GM18507 (cell line): ENCODE measurements around the gene ALK.

Source experiments
- DNase-seq: peaks from one replicate; pipeline ENCODE4 v3.0.0; 2011; ENCODE audit warnings: low read depth; ENCODE audit not compliant: insufficient read length; ENCODE audit errors: extremely low spot score
- FAIRE-seq: peaks from 2 replicates; lab custom pipeline; 2011; peaks lifted over from hg19 to GRCh38; lab: Jason Lieb, UNC

ALK gene

DNA sequence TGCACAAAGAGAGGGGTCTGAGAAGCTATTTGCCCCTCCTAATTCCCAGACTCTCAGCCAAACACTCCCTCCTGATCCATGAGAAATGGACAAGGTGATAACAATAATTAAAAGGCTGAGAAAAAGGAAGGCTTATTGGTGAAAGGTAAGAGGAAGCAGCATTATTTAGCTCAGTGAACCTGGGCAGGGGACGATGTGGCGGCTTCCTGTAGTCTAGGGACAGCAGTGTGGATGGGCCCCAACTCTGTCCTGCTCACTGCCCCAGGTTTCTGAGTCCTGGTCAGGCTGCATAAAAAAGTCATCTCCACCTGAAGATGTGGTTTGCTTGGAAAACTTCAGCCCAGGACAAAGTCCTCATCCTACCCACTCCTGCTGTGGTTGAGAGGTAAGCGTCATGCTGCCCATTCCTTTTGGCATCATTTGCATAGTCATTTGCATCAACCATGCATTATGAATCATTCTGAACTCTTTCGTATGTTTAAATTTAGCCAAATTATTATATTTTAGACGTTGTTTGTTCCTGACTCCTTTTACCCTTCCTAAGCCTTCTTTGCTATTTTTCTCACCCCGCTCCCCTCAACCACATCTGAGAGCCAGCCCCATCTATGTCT, 679.3 kb downstream of the ALK start:
- no peak for DNase-seq
- FAIRE-seq: no peak

DNA sequence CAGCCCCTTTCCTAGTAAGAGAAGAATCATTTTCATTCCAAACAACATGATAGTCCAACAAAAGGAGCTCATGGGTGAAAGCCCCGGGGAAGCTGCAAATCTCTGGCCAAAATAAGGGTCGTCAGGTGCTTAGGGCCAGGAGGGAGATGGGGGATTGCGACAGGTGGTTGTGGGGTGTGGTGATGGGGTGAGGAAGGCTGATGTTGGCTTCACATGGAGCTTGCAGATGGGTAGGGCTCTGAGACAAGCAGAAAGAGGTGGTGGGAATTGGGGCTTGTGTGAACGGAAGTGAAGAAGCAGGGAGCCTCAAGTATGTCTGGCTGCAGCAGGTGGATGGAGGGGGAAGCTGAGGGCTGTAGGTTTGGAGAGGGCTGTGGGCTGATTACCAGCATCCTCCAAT, 680.0 kb downstream of the ALK start:
- FAIRE-seq: no peak
- DNase-seq: no peak

DNA sequence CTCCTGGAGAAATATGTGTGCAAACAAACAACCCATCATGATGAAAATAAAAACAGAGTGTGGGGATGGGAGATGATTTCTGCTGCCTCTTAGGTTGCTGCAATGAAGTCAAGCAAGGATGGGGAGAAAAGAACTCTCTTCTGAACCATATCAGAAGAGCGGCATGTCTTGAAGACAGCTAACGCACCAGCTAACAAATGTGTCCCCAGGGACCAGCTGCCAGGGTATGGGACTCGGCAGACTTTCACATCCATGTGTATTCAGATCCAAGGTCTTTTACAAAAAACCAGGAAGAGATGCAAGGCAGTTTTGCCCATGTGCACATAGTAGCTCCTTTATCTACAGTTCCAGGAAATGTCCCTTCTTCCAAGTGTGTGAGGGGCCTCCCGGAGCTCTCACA, 680.8 kb downstream of the ALK start:
- FAIRE-seq (no peak), DNase-seq (no peak)

DNA sequence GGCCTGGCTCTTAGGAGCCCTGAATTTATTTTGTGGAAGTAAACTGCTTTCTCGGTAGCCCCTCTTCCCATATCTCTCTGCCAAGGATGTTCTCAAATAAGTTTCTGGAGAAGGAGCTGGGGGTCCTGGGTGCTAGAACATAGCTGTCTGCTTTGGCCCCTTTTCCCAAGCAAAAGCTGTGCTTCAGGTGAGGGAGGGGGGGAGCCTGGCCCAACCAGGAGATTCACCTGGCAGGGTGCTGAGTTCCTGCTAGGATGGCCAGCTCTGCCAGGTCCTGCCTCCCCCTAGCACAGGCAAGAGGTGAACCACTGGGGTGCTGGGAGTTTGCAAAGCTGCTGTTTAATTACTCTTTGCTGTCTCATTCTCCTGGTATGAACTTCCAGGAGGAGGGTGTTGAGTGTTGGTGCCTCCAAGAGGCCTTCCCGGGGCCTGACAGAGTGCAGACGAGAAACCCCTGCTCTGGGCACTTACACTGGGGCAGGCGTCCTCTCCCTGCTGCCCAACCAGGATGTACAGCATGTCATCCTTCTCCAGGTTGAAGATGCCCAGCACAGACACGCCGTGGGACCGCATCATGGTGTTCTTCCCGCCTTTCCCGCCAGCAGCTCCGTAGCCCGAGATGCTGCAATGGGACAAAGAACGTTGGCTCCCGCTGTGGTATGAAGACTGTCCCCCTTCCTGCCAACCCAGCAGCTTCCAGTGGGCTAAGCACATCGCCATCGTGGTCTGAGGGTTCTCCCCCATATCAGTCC, 682.0 kb downstream of the ALK start:
- FAIRE-seq (no peak), DNase-seq (no peak)

DNA sequence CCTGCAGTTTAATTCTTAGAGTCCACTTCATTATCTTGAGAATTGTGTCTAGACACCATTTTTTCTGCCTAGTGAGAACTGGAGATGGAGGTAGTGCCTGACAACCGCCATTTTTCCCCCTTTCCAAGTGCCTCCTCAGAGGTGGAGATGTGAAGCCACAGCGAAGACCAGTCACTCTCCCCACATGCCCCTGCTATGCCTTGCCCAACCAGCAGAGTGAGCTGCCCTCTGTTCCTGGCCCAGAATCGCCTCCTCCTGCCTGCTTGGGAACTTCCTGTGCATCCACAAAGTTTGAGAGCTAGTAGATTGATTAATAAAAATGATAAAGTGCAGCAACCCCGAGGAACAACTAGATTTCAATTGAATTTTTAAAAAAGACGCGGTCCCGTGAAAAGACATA, 682.9 kb downstream of the ALK start:
- DNase-seq: no peak
- FAIRE-seq: peak; percentile 9

DNA sequence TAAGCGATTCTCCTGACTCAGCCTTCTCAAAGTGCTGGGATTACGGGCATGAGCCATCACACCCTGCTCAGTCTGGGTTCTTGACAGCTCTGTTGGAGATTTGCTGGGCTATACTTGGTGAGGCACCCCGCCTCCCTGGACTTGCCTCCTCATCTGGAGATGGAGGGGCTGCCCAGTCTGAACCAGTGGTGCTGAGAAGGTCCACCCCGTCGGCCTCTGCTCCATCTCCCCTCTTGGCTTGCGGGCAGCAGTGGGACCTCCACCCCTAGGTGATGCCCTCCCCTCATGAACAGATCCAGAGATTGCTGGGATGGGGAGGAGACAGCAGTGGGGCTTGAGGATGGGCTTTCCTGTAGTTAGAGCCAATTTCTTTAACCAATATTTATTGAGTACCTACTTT, 685.3 kb downstream of the ALK start:
- FAIRE-seq (no peak), DNase-seq (no peak)

DNA sequence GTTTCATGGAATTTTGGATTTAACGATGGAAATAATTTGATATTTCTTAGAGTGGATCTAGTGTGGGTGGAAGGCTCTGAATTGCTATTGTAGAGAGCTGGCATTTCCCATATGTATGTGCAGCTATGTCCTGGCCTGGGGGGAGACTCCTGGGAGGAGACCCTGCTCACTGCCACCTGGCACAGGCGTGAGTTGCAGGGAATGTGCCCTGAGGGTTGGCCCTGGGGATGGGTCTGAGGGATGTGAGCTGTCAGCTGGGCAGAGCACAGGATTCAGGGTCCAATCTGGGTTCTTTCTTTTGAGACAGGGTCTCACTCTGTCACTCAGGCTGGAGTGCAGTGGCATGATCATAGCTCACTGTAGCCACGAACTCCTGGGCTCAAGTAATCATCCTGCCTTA, 686.0 kb downstream of the ALK start:
- no peak for FAIRE-seq
- DNase-seq: no peak

DNA sequence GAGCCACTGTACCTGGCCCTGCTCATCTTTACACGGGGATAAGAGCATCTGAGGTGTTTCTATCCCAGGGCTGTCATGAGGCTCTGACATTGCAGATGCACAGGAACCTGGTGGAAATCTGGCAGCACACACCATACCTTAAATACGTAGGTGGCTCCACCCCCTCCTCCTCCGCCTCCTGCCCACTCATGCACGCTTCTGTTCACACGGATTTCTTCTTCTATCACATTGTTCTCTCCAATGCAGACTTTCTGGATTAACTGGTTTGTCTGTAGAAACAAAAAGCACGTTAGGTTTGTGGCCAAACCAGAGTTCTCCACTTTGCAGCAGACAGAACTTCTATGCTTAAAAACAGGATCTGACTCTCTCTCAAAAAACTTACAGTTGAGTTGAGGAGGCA, 688.0 kb downstream of the ALK start:
- no peak for FAIRE-seq

DNA sequence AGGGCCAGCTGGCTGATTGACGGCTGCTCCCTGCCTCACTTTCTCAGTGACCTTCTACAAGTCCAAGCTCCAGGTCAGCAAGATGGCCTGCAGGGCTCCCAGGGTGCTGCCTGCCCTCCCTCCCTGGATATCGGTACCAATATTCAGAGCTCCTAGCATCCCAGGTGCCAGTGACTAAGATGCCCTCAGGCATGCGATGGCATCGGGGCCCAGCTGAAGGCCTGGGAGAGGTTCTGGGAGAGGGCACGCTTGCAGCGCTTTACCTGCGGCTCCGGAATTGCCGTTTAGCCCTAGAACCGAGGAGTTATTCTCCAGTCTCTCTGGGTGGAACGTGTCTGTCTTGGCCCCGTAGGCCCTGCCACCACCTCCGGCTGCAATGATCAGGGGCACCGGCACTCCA, 689.3 kb downstream of the ALK start:
- FAIRE-seq (no peak), DNase-seq (no peak)

More for the DNA sequence above, 688.0 kb downstream of the ALK start:
- DNase-seq: no peak

DNA sequence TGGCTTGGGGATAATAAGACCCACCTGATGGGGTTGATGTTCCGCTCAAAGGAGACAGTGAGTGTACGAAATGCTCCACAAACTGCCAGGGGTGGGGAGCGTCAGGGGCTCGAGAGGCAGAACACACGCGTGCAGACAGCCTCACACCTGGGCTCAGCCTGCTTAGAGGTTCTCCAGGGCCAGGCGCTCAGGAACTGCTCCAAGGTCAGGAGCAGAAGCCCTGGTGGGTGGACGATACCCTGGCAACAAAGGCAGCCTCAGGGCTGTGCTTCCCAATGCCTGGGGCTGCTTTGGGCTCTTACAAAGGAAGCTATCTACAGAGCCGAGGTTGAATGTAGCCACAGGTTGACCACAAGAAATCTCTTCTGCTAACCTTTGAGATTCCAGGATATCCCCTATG, 691.7 kb downstream of the ALK start:
- FAIRE-seq (no peak), DNase-seq (no peak)

DNA sequence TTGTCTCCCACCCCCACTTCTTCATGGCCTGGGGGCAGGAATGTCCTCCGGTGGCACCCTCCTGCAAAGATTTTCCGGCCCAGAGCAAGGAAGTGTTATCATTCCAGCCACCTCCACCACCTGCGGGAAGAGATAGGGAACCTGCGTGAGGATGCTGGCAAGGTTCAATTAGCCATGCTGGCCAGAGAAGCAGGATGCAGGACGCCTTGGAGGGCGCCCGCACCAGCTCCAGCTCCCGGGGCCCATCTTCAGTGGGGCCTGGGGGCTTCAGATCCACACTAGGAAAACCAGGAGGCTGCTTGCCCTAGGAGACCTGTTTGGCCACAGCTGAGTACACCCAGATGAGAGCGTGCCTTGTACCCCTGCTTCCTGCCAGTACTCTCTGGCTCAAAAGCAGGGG, 692.4 kb downstream of the ALK start:
- no peak for DNase-seq
- FAIRE-seq: no peak

DNA sequence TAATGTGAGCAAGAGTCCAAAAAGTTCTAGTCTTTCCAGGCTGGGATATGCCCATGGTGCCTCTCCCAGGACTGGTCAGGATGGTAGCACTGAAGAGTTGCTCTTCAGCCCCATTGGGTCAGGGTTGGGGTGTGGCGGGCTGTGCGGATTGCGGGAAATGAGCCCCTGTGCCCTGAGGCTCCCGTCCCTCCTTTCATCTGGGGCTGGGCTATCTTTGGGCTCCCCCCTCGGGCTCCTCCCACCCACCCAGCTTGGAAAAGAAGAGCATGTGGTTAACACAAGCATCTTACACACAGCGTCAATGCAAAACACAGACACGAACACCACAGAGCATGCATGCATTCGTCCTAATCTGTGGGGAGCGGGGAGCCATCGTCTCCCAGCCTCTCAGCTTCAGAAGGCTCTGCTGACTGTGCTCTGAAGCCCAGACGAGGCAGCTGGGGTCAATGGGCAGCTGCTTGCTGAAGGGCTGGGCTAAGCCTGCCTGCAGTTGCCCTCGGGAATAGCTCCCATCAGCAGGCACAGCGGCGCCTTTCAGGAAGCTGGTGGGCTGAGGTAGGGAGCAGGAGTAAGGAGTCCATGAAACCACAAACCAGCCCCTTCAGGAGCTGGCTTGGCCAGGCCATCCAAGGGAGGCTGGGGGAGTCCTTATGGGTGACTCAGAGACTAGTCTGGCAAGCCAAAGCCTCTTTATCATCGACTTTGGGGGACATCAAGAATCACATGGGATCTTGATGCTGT, 693.3 kb downstream of the ALK start:
- FAIRE-seq (no peak), DNase-seq (no peak)

DNA sequence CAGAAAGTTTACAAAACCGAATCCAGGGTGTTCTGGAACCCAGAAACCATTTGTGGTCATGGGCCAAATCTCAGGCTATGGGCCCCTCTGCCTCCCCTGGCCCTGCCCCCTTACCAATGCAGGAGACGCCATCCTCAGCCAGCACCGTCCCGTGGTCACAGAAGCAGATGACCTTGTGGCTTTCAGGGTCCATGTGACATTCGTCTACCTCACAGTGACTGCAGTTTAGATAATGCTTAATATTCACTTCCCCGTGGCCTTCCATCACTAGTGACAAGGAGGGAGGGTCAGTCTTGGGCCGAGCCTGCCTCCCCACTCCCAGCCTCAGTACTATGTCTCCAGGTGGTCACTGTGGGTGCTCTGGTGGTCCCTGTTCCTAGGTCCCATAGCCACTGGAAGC, 694.6 kb downstream of the ALK start:
- DNase-seq: no peak
- FAIRE-seq: no peak

DNA sequence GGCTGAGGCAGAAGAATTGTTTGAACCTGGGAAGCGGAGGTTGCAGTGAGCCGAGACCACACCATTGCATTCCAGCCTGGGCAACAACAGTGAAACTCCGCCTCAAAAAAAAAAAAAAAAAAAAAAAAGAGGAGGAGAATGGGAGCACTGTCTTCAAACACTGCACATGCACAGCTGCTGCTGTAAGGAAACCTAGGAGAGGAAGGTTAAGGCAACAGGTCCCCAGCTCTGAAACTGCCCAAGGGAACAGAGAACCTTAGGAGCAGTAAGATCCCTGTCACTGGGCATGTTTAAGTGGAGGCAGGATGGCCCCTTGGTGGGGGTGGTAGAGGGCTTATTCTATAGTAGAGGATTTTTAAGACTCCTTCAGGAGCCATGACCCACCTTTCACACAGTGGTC, 695.0 kb downstream of the ALK start:
- no peak for DNase-seq
- FAIRE-seq: no peak

DNA sequence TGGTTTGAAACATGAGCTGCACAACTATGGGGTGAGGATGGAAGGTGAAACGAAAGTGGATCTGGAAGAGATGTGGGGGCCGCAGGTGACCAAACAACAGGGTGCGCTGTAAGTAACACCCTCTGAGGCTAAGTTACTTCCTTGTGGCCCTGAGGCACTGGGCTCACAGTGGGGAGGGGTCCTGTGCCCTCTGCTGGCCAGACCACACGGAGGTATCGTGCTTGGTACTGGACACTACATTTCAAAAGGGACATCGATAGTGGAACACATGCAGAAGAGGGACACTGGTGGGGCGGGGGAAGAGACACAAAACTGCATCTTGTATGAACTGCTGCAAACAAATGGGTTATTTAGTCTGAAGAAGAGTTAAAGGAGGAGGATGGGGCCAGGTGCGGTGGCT, 695.6 kb downstream of the ALK start:
- DNase-seq: no peak
- FAIRE-seq: no peak

DNA sequence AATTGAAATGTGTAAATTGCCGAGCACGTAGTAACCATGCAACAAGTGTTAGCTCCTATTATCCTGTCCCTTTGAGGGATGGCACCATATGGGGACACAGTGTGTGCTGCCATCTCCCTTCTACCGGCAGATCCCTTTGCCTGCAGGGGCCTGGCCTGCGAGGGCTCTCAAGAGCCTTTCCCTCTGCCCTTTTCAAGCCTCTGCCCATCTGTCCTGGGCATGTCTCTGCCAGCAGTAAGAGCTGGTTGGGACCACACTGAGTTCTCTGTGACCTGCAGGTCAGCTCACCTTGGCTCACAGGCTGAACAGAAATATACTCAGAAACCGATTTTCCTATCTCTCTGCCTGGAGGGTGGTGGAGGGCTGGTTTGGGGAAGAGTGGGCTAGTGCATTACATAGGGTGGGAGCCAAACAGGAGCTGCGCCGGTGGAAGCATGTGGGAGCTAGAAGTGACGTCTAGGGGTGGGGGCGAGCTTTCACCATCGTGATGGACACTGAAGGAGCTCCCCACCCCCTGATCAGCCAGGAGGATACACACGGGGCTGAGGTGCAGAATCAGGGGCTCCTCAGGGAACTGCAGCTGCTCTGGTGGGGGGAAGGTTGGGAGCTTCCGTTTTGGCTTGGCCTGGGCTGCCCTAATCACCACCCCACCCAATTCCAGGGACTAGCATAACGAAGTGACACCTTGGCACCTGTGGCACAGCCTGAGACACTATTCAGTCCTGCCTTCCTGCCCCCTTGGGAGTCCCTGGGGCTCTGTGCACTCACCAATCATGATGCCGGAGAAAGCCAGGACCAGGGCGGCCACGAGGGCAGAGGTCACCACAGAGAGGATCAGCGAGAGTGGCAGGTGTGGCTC, 696.5 kb downstream of the ALK start:
- FAIRE-seq (no peak), DNase-seq (no peak)

DNA sequence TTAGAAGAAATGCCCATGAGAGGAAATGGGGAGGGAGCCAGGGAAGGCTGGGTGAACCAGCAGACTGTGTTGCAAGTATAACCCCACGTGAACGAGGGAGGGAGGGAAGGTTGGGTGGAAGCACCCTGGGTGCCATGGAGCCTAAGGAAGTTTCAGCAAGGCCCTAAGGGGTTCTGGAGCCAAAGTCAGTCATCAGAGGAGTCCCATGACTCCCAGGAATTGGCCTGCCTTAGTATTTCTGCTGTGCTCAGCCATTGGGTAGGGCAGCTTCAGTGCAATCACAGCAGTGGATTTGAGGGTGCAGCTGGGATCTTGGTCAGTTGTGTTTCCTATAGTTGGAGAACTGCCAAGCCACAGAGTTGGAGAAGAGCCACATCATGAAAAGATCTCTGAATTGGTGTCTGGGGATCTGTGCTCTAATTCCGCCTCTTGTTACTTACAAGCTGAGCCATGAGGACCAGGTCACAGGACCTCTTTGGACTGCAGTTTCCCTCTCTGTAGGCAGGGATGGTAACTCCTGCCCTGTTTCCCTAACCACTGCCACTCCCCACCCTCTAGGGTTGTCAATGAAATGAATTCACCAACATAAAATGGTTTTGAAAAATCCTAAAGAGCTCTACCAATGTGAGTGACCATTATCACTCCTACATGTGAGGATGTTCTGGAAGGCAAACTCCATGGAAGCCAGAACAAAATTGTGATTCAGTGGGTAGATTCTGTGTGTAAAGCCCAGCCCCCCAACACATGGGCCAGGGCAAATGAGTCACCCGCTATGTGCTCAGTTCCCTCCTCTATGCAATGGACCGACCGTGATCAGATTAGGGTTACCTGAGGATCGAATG, 697.3 kb downstream of the ALK start:
- DNase-seq: no peak
- FAIRE-seq: no peak

DNA sequence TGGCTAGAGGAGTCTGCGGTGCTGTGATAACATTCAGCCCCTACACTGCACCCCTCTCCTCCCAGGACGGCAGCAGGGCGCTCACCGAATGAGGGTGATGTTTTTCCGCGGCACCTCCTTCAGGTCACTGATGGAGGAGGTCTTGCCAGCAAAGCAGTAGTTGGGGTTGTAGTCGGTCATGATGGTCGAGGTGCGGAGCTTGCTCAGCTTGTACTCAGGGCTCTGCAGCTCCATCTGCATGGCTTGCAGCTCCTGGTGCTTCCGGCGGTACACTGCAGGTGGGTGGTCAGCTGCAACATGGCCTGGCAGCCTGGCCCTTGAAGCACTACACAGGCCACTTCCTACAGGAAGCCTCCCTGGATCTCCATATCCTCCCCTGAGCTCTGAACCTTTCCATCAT, 698.1 kb downstream of the ALK start:
- DNase-seq: no peak
- FAIRE-seq: no peak
